ENCODE measurements around the gene FBXW11.
A peak's percentile ranks its signal among the peaks of the same experiment; 100 is the strongest.

The FBXW11 gene

GRCh38 chr5:172015346-172015745, 8.9 kb upstream of the FBXW11 start:
- DNase-seq, result no peak

DNA sequence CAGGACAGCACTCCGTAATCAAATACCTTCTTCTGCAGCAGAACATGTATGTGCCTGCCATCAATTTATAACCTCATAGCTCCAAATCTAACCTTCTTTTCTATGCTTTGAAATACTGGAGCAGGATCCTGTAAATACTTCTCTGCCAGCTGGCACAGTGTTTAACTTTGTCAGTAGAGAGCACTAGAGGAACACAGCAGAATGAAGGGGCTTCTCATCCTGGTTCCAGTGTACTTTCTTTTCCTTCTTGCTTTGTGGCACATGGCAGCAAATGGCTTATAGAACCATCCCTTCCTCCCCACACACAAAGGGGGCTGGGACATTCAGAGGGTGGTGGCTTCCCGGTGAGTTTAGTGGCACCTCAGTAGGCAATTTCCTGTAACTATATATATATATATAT, 3.8 kb upstream of the FBXW11 start:
- DNase-seq, result no peak

GRCh38 chr5:172009536-172010270, 3.3 kb upstream of the FBXW11 start:
- no peak for DNase-seq

GRCh38 chr5:172008689-172009141, 2.3 kb upstream of the FBXW11 start:
- DNase-seq, result no peak

DNA sequence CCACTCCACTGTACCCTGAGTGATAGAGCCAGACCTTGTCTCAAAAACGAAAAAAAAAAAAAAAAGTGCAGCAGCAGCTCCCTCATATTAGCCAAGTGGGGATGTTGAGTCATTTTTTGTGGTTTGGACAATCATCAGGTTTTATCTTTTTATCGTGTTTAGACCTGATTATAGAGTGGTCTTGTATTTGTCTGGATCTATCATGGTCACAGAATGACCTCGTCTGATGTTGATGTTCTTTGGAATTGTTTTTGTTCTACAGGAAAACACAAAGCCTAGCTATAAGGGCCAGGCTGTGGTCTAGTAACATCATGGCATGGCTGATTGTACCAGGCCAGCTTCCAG, 1.6 kb upstream of the FBXW11 start:
- DNase-seq, result no peak

DNA sequence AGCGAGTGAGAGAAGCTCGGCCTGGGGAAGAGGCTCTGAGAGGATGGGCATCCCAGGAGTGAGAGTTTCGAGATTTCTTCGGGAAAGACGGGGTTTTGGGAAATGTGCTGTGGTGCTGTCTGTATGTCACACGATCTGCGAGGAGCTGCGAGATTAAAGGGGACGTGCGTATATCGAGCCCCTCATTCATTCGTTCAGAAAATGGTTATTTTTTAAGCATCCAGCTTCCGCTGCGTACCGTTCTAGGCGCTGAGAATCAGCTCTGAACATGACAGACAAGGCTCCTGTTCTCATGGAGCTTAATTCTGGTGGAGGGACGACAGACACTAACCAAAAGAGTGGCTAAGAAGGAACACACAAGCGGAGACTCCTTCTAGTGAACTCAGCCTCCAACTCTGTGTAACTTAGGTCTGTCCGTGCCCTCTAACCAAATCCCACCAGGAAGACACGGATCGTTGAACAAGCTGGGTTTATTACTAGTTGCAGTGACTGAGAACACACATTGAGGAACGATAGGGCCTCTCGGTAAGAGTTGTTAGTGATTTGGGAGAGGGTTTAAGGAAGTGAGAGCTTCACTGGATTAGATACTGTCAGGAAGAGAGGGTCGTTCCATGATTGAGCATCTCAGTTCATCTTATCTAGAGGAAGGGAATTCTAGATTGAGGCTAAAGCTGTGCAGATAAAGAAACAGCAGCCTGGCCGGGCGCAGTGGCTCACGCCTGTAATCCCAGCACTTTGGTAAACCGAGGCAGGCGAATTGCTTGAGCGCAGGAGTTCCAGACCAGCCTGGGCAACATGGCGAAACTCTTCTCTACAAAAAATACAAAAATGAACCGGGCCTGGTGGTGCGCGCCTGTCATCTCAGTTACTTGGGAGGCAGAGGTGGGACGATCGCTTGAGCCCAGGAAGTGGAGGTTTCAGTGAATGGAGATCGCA, 1.0 kb upstream of the FBXW11 start:
- DNase-seq, result peak in 1 of 5 experiments; percentile 53

DNA sequence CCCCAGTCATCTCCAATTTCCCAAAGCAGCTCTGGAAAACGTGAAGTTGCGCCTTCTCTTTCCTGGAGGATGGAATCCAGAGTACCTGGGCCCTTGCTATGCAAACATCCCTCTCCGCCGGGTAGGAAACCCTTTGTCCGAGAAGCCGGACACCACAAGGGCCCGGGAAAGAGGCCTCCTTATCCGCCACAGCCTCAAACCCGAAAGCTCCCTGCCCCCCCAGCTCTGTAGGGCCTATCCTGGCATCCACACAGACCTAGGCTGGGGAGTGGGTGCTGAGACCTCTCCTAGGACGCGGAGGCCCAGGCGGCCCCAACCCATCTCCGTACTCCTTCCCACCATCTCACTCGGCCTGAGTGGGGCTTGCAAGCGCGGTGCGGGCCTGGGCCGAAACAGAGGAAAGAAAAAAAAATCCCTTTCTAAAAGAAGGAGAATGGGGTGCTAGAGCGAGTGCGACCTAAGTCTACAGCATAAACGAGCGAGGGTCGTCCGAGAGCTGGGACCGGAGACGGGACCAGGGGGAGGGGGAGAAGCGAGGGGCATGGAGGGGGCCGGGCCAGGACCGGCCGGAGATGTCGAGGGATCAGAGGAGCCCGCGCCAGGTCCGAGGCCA, 624 bp downstream of the FBXW11 start:
- DNase-seq, result peak in 2 of 5 experiments; percentile 5 to 35

DNA sequence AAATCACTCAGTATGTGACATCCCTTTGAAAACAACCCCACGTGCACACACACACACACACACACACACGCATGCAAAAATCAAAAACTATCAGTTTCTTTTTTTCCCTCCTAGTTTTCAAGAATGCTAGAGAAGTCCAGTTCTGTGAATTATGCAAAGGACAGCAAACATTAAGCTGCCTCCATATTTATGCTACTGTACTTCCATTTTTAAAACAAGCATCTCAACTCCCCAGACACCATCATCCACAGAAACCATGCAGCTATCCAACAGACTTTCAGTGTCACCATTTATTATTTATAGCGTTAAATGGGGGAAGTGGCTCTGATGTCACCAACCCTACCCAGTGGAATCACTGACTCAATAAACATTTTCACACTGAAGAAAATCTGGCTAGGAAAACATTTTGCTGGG, 1.6 kb downstream of the FBXW11 start:
- peak in 1 of 5 experiments; percentile 60 for DNase-seq

- no peak for DNase-seq
Measured at GRCh38 chr5:172003746-172004145, 2.7 kb downstream of the FBXW11 start.

- DNase-seq, result no peak
Measured at GRCh38 chr5:172002840-172003512, 3.5 kb downstream of the FBXW11 start.

DNA sequence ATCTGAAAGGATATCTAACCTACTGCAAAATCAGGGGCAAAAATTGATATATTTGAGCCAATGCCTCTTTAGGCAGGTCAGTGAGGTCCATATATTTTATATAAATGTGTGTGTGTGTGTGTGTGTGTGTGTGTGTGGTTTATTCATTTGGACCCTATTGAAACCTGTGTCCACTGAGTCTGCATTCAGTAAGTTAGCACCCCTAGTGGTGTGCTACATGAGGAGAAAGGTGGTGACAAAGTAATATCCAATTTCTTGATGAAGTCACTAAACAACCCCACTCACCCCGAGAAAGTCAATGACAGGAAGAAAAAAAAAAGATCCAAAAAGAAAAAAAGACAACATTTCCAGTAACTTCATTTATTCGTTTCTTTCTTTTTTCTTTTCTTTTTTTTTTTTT, 4.1 kb downstream of the FBXW11 start:
- peak in 1 of 5 experiments; percentile 65 for DNase-seq

DNA sequence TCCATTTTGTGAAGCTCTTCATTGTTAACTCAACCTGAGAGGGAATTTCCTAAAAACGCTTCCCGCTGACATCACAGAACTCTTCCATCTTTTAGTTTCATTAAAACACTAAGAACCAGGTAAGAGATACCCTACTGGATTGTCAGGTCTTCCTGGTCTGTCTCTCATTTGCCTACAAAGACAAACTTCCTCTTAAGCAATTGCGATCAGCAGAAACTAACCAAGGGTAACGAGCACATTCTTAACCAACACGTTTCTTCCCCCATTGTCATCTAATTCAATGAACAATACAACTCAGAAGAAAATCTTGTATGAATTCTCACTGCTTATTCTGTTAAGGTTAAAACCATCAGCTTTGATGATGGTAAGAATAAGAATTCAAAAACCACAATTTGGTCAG, 6.6 kb downstream of the FBXW11 start:
- DNase-seq, result no peak

DNA sequence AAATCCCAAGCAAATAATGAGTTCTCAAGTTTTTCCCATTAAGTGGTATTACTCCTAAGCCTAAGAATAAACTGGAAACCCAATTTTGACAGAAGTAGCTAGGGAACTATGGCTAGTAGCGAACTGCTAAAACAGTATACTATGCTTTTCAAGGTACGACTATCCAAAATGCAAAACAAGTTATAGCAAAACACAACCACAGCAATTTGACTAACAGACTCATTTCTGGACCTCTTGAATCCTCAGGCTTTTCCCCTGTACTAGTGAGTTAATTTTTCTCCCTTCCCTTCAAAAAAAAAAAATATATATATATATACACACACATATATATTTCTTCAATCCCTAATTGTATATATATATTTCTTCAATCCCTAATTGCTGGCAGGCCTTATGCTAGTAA, 7.3 kb downstream of the FBXW11 start:
- DNase-seq, result no peak

- DNase-seq, result no peak
Measured at GRCh38 chr5:171997011-171997410, 9.4 kb downstream of the FBXW11 start.

DNA sequence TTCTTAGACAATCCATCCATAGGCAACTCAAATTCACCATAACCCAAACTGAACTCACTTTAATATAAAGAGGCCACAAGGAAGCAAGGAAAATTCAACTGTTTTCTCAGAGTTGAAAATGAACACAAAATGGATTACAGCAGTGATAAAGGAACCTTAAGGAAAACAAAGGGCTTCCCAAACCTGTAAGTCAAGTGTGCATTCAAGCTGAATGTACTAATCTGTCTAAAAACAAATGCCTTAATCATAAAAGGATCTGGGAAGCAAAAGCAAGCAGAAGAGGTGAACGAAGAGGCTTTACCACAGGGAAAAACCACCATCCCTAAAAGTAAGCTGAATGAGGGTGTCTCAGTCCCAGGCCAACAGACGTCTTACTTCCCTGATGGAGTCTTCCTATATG, 13.6 kb downstream of the FBXW11 start:
- no peak for DNase-seq

- DNase-seq, result no peak
Measured at GRCh38 chr5:171992305-171992704, 14.1 kb downstream of the FBXW11 start.

DNA sequence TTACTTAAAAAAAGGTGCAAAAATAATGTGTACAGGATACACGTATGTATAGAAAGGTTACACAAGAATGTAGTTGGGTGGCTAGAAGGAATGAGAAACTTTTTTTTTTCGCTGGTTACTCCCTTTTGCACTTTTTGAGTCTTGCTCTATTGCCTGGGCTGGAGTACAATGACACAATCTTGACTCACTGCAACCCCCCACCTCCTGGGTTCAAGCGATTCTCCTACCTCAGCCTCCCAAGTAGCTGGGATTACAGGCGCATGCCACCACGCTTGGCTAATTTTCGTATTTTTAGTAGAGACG, 15.8 kb downstream of the FBXW11 start:
- no peak for DNase-seq

DNA sequence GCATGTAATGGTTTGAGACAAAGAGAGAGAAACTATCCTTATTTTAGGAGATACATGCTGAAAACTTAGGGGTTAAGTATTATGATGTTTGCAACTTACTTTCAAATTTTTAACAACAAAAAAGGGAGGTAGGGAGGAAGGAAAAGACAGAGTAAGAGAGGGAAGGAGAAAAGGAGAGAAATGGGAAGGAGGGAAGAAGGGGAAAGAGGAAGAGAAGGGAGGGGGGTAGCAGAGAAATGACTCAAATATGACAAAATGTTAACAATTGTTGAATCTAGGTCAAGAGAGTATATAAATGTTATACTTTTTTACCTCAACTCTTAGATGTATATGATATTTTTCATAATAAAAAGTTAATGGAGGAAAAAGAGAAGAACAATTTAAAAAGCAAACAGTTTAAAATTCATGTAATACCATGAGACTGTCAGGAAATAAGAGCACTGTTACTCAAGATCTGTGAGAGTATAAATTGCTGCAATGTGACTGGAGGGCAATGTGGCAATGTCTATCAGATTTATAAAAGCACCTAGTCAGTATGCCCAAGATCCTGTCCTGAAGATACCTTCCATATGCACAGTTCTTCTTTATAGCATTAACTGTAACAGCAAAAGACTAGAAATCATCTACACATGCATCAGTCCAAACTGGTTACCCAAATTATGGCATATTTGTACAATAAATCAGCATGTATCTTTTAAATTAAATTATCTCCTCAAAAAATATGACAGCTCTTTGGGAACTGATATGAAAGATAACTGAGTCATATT, 16.3 kb downstream of the FBXW11 start:
- no peak for DNase-seq

DNA sequence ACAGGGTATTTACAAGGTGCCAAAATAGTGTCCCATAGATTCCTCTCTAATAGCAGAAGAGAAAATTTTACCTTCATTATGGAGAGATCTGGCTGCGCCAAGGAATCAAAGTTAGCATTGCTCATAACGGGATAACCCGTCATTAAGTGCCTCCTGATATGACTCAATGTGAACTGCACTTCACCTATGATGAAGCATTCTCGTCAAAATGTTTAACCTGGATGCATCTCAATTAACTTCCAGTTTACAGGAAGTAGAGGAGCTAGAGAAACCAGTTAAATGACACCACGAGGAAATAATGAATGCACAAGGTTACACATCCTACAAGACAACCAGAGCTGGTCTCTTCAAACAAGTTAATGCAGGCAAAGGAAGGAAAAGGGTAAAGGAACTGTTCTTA, 17.2 kb downstream of the FBXW11 start:
- DNase-seq, result peak in 1 of 5 experiments; percentile 80

DNA sequence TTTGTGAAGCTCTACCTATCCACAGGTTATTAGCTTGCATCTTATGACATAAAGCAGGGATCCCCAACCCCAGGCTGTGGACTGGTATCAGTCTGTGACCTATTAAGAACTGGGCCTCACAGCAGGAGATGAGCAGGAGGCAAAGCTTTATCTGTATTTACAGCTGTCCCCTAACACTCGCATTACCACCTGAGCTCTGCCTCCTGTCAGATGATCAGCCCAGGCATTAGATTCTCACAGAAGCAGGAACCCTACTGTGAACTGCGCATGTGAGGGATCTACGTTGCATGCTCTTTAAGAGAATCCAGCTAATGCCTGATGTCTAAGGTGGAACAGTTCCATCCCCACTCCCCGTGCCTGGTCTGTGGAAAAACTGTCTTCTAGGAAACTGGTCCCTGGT, 19.7 kb downstream of the FBXW11 start:
- no peak for DNase-seq

DNA sequence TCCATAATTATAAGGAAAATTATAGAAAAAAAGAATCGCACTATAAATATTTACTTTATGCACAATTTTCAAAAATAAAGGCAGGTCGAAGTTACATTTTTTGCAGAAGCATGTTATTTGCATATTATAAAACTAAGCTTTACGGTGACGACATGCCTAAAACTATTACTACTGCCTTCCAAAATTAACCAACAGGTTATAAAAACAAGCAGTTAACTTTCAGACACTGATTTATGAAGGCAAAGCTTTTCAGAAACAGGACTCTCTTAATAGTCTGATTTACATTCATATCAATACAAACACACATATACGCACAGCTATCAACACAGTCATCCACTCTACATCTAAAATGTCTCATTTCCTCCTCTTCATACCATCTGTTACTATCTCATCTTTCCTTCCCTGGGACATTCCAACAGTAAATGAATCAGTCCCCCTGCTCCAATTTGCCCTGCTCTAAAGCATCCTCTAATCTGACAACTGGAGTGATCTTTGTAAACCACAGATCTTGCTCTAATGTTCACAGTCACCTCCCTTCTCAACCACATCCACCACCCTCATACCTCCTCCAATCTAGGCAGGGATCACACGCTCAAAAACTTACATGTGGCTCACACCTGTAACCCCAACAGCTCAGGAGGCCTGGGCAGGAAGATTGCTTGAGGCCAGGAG, 21.6 kb downstream of the FBXW11 start:
- DNase-seq, result peak in 2 of 5 experiments; percentile 81 to 92

GRCh38 chr5:171981847-171982246, 24.6 kb downstream of the FBXW11 start:
- DNase-seq, result no peak
